Limb (tissue), 2 donors: ENCODE measurements around the gene CDC45.
"Not testable (repeated sequence)": the region's sequence is repeated elsewhere in the genome, so short reads cannot be mapped to it uniquely, and the experiment has no call there.

ENCODE experiments used
- DNase-seq, 2 donors: peaks; one replicate each; pipeline ENCODE4 v3.0.0-alpha.2; 2016; ENCODE audit errors: extremely low spot score in 2 of 2

CDC45 gene

GRCh38 chr22:19527861-19528417 is 48.2 kb downstream of the CDC45 start:
- no peak for DNase-seq

GRCh38 chr22:19529811-19530210 is 50.1 kb downstream of the CDC45 start:
- no peak for DNase-seq

- no peak for DNase-seq
These were observed 51.0 kb downstream of the CDC45 start for GRCh38 chr22:19530751-19531150.

GRCh38 chr22:19531327-19531726 is 51.6 kb downstream of the CDC45 start:
- DNase-seq: not testable (repeated sequence)

GRCh38 chr22:19533049-19533626 is 53.4 kb downstream of the CDC45 start:
- DNase-seq: no peak

GRCh38 chr22:19533857-19534256 is 54.1 kb downstream of the CDC45 start:
- no peak for DNase-seq

- DNase-seq: no peak
These were observed 55.3 kb downstream of the CDC45 start for GRCh38 chr22:19535001-19535400.

- no peak for DNase-seq
These were observed 56.8 kb downstream of the CDC45 start for GRCh38 chr22:19536564-19536963.

- DNase-seq: no peak
These were observed 58.3 kb downstream of the CDC45 start for GRCh38 chr22:19537941-19538488.

- no peak for DNase-seq
These were observed 60.7 kb downstream of the CDC45 start for GRCh38 chr22:19540394-19540793.

- no peak for DNase-seq
These were observed 64.4 kb downstream of the CDC45 start for GRCh38 chr22:19543970-19544708.

- DNase-seq: no peak
These were observed 66.2 kb downstream of the CDC45 start for GRCh38 chr22:19545935-19546207.

GRCh38 chr22:19546680-19547079 is 67.0 kb downstream of the CDC45 start:
- no peak for DNase-seq

- no peak for DNase-seq
These were observed 67.9 kb downstream of the CDC45 start for GRCh38 chr22:19547620-19548019.

GRCh38 chr22:19548427-19548826 is 68.7 kb downstream of the CDC45 start:
- not testable (repeated sequence) for DNase-seq

GRCh38 chr22:19548964-19549363 is 69.2 kb downstream of the CDC45 start:
- DNase-seq: no peak

GRCh38 chr22:19549428-19549827 is 69.7 kb downstream of the CDC45 start:
- no peak for DNase-seq

GRCh38 chr22:19550382-19550781 is 70.7 kb downstream of the CDC45 start:
- no peak for DNase-seq

- DNase-seq: no peak
These were observed 73.5 kb downstream of the CDC45 start for GRCh38 chr22:19553201-19553600.

- DNase-seq: no peak
These were observed 75.2 kb downstream of the CDC45 start for GRCh38 chr22:19554834-19555404.

- no peak for DNase-seq
These were observed 75.9 kb downstream of the CDC45 start for GRCh38 chr22:19555651-19556050.

GRCh38 chr22:19556963-19557545 is 77.3 kb downstream of the CDC45 start:
- no peak for DNase-seq
